Esophagus squamous epithelium (tissue), 5 donors: ENCODE results near the gene NDUFB2. TPM values are rescaled to one million over a fixed set of nuclear protein-coding genes. Genes with fewer than 3 reads are reported as not detected.
"Not testable (repeated sequence)": the region's sequence is repeated elsewhere in the genome, so short reads cannot be mapped to it uniquely, and the experiment has no call there.

Experiments
- DNase-seq: peaks from one replicate; lab custom pipeline; 2025; lab: John Stamatoyannopoulos, UW
- H3K27ac ChIP-seq, 4 donors: fragments of 200-600 bp; sonication (generic); one replicate each; pipeline ENCODE4 v1.5.1; 2016 to 2019; ENCODE audit warnings: mild to moderate bottlenecking in 1 of 4
- H3K27me3 ChIP-seq, 4 donors: fragments of 200-600 bp; sonication (generic); 1 replicate in 3 of 4; 2 replicates in 1 of 4; pipeline versions ENCODE4 v1.5.1 to v1.6.0; 2017 to 2021; ENCODE audit warnings: antibody characterized with exemption in 1 of 4
- H3K36me3 ChIP-seq, 3 donors: fragments of 200-600 bp; sonication (generic); one replicate each; pipeline ENCODE4 v1.5.1; 2016 to 2019
- H3K4me1 ChIP-seq, 3 donors: fragments of 200-600 bp; sonication (generic); one replicate each; pipeline ENCODE4 v1.5.1; 2017 to 2019
- H3K4me3 ChIP-seq, 4 donors: fragments of 200-600 bp; sonication (generic); 1 replicate in 3 of 4; 2 replicates in 1 of 4; pipeline ENCODE4 v1.5.1; 2016 to 2019; ENCODE audit warnings: mild to moderate bottlenecking in 2 of 4, moderate library complexity in 1 of 4
- H3K9me3 ChIP-seq, 3 donors: fragments of 200-600 bp; sonication (generic); one replicate each; pipeline ENCODE4 v1.5.1; 2016 to 2019
- POLR2A ChIP-seq, 4 donors: fragments of 450-650 bp; IDR thresholded peaks; one replicate each; pipeline ENCODE4 v1.6.1; 2017; ENCODE audit warnings: antibody characterized with exemption in 4 of 4, mild to moderate bottlenecking in 4 of 4, moderate library complexity in 3 of 4
- WGBS, 2 donors: methylation state at CpG; one replicate each; pipeline ENCODE4 v1.1.5; 2018; 5-methylcytosine and 5-hydroxymethylcytosine counted together
- intact Hi-C: fragments of 100-400 bp; cut with DNase I; formaldehyde crosslinking; loops from one replicate; pipeline ENCODE4 v1.15.0; 2022
- total RNA-seq, 4 donors: library from RNA; depleted of rRNA; stranded (reverse); fragments of >200 nt; gene quantifications; one replicate each; pipeline ENCODE4 v1.1.0, GENCODE V29; 2016
- TF ChIP-seq, protein P1 (sequence below), 6 experiments: fragments of 450-650 bp in 4 of 6; fragments of 200-600 bp in 2 of 6; sonication (generic) in 2 of 6; IDR thresholded peaks; one replicate each; pipeline ENCODE4 v1.5.1; 2016 to 2019; ENCODE audit warnings: antibody characterized with exemption in 6 of 6, mild to moderate bottlenecking in 4 of 6, moderate library complexity in 4 of 6
- donor health status: DM: yes; HTN: yes; CAD: no.

Gene NDUFB2
- total RNA-seq, 4 donors from 2014 or later: 87.5 to 353 (median 340) TPM

DNA sequence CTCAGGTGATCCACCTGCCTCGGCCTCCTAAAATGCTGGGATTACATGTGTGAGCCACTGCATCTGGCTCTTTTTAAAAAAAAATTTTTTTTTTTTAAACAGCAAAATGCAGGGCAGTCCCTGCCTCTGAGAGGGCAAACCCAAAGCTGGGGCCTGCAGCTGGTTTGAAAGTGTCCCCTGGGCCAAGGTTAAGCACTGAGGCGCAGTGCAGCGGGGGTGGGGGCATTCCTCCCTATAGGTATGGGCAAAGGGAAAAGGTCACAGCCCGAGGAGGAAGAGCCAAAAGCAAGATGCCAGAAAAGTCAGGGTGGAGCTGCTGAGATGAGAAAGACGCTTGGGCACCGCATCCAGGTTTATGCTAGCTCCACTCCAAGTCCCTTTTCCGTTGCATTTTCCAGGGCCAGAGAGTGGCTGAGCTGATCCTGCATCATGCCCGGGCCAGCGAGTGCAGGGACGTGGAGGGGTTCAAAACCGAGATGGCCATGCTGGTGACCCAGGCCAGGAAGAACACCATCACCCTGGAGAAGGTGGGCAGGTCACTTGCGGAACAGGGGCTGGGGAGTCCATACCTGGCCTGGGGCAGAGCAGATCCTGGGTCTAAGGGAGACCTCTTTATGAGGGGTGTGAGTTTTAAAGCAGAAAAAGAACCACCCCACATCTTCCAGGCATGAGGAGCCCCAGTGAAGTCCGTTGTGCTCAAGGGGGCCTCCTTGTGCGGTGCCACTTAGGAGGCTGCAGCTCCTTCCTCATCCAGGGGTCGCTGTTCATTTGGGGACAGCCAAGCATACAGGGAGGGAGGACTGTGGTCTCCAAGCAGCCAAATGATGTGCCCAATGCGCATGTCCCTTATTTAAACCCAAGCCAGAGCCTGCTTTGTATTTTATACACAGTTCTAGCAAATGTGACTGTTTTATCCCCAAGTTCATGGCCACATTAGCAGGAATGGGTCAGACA lies 7.0 kb upstream of the NDUFB2 start:
- Histone ChIP-seq H3K4me3 (no peak overlapping the region), H3K27ac (no peak overlapping the region), H3K4me1 (no peaks in the 10 kb centered on the region), H3K9me3 (no peaks in the 10 kb centered on the region), H3K27me3 (no peaks in the 10 kb centered on the region), H3K36me3 (peaks cover 7 to 89% (median 7%) of the 10 kb centered on the region in 3 donors)
- TF ChIP-seq, protein P1, sequence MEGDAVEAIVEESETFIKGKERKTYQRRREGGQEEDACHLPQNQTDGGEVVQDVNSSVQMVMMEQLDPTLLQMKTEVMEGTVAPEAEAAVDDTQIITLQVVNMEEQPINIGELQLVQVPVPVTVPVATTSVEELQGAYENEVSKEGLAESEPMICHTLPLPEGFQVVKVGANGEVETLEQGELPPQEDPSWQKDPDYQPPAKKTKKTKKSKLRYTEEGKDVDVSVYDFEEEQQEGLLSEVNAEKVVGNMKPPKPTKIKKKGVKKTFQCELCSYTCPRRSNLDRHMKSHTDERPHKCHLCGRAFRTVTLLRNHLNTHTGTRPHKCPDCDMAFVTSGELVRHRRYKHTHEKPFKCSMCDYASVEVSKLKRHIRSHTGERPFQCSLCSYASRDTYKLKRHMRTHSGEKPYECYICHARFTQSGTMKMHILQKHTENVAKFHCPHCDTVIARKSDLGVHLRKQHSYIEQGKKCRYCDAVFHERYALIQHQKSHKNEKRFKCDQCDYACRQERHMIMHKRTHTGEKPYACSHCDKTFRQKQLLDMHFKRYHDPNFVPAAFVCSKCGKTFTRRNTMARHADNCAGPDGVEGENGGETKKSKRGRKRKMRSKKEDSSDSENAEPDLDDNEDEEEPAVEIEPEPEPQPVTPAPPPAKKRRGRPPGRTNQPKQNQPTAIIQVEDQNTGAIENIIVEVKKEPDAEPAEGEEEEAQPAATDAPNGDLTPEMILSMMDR (IDR thresholded peaks at IDR 0.05): no peak
- no peak for TF ChIP-seq POLR2A (IDR thresholded peaks at IDR 0.05)
- DNase-seq: no peak
- intact Hi-C loops: no loop called here
- 88 to 96% methylated on average over 11 to 12 of the region's 16 CpGs for WGBS, 2 donors

DNA sequence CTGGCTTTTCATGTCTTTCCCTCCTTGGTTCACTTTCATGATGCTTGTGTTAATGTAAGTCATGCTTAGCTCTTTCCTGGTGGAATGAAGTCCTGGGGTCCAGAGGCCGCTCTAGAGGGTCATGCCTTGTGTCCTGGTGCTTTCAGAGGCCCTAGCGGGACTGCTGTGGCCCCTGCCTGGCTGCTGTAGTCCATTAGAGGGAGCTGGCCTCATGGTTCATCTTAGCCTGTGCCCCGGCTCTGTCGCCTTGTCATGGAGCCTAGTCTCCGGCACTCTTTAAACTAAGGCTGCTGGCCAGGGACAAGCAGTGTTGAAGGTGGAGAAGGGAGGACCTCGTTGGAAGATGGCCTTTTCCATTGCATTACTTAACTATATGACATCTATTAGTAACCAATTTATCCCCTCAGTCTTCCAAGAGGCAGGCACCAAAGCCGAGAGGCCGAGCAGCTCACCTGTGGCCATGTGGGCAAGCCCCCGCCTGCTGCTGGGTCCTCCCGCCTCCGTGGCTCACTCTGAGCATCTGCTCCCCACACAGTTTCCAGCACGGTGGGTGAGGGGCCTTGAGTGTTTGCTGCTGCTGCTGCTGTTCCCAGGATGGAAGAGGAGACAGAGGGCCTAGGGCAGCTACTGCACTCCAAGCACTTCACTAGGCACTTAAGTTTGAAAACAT lies 5.0 kb upstream of the NDUFB2 start:
- intact Hi-C loops: no loop called here
- Histone ChIP-seq H3K4me3 (no peak overlapping the region), H3K36me3 (peaks cover 7 to 76% (median 7%) of the 10 kb centered on the region in 3 donors), H3K9me3 (no peaks in the 10 kb centered on the region), H3K4me1 (peaks cover 5 to 8% (median 6%) of the 10 kb centered on the region in 3 donors), H3K27me3 (no peaks in the 10 kb centered on the region), H3K27ac (no peak overlapping the region)
- 88% methylated on average over 7 to 9 of the region's 12 CpGs for WGBS, 2 donors
- TF ChIP-seq, protein P1 (IDR thresholded peaks at IDR 0.05): no peak
- no peak for TF ChIP-seq POLR2A (IDR thresholded peaks at IDR 0.05)
- no peak for DNase-seq

DNA sequence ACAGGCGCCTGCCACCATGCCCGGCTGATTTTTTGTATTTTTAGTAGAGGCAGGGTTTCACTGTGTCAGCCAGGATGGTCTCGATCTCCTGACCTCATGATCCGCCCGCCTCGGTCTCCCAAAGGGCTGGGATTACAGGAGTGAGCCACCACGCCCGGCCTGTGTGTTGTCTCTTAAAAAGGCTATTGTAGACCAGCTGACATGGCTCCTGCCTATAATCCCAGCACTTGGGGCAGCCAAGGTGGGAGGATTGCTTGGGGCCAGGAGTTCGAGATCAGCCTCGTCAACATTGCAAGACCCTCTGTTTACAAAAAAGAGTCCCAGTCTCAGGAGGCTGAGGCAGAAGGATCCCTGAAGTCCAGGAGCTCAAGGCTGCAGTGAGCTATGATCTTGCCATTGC lies 2.7 kb upstream of the NDUFB2 start:
- DNase-seq, H3K9me3 ChIP-seq, H3K27me3 ChIP-seq, H3K4me3 ChIP-seq, intact Hi-C loops, H3K27ac ChIP-seq: not testable (repeated sequence)
- peaks cover 12 to 24% (median 18%) of the 10 kb centered on the region in 3 donors for H3K4me1 ChIP-seq
- 87 to 100% methylated on average over 2 to 4 of the region's 10 CpGs for WGBS, 2 donors
- peaks cover 0 to 53% (median 7%) of the 10 kb centered on the region in 3 donors for H3K36me3 ChIP-seq

DNA sequence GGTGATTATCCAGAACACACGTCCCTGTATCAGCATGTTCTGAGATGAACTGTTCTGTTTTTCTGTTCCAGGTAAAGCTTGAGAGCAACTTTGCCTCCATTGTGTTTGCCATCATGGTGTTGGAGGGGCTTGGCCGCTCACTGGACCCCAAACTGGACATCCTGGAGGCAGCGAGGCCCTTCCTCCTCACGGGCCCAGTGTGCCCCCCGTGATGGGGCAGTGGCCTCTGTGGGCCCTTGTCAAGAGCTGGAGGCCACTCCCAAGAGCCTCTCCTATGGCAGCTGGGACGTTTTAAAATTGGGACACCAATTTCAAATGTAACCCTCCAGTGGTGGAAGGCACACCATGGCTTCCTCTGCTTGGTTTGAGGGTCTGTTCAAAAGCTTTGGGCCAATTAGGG lies 1.9 kb upstream of the NDUFB2 start:
- Histone ChIP-seq H3K27ac (no peak overlapping the region), H3K4me3 (no peak overlapping the region), H3K4me1 (peaks cover 12 to 27% (median 22%) of the 10 kb centered on the region in 3 donors), H3K9me3 (no peaks in the 10 kb centered on the region), H3K36me3 (peaks cover 0 to 46% (median 7%) of the 10 kb centered on the region in 3 donors), H3K27me3 (no peaks in the 10 kb centered on the region)
- 80 to 84% methylated on average over 1 to 3 of the region's 6 CpGs for WGBS, 2 donors
- TF ChIP-seq, protein P1 (IDR thresholded peaks at IDR 0.05): no peak
- TF ChIP-seq POLR2A (IDR thresholded peaks at IDR 0.05): no peak
- DNase-seq: no peak
- intact Hi-C loops: no loop called here

DNA sequence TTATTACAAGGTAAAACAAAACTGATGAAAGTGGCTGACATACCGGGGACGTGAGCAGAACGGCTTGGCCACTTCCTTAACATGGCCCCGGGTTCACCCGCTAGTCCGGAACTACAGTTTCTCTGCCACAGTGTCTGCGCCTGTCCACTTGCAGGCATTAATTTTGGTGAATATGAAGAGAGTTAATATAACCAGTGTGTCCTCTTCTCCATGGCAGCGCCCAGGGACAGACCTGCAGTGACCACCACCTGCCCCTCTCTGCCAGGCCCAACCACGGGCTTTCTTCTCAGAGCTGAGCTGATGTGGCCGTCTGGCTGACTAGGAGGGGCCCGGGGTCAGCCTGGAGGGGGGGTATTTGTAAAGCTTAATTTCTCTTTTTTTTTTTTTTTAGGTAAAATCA lies 1.1 kb upstream of the NDUFB2 start:
- intact Hi-C loops: no loop called here

More for the DNA sequence above, 1.1 kb upstream of the NDUFB2 start:
- 91 to 97% methylated on average over 9 to 11 of the region's 11 CpGs for WGBS, 2 donors
- no peak for DNase-seq
- H3K9me3 ChIP-seq: no peaks in the 10 kb centered on the region
- H3K4me1 ChIP-seq: peaks cover 12 to 27% (median 22%) of the 10 kb centered on the region in 3 donors
- peak overlapping the region in 1 of 4 donors; percentile 94 for H3K27ac ChIP-seq
- peaks cover 0 to 38% (median 6%) of the 10 kb centered on the region in 3 donors for H3K36me3 ChIP-seq
- no peaks in the 10 kb centered on the region for H3K27me3 ChIP-seq
- H3K4me3 ChIP-seq: no peak overlapping the region
- TF ChIP-seq, protein P1 (IDR thresholded peaks at IDR 0.05): no peak
- no peak for TF ChIP-seq POLR2A (IDR thresholded peaks at IDR 0.05)
